SK-N-SH treated with all-trans-retinoic acid at 6 μM for 48 hours (cell line): Measurements from ENCODE around the gene ZSCAN5B.
"Not testable (repeated sequence)": the region's sequence is repeated elsewhere in the genome, so short reads cannot be mapped to it uniquely, and the experiment has no call there.

Experiments
- ARNTL ChIP-seq: fragments of 450-650 bp; formaldehyde crosslinking; IDR thresholded peaks from 2 replicates; pipeline ENCODE4 v1.5.0; 2020; ENCODE audit warnings: low read depth, mild to moderate bottlenecking, moderate library complexity, borderline replicate concordance
- ESRRG ChIP-seq: fragments of 250-450 bp; sonication (Bioruptor Pico); IDR thresholded peaks from 2 replicates; pipeline ENCODE4 v1.6.1; 2021; ENCODE audit warnings: mild to moderate bottlenecking
- GLIS3 ChIP-seq: fragments of 250-450 bp; sonication (Bioruptor Pico); IDR thresholded peaks from 2 replicates; pipeline ENCODE4 v1.5.0; 2020; ENCODE audit warnings: mild to moderate bottlenecking, moderate library complexity
- PPARA ChIP-seq: fragments of 250-450 bp; sonication (Bioruptor Pico); IDR thresholded peaks from 2 replicates; pipeline ENCODE4 v1.5.0; 2020; ENCODE audit warnings: mild to moderate bottlenecking, borderline replicate concordance
- RARB ChIP-seq: fragments of 250-450 bp; sonication (Bioruptor Pico); IDR thresholded peaks from 2 replicates; pipeline ENCODE4 v1.8.0; 2021; ENCODE audit warnings: mild to moderate bottlenecking, moderate library complexity
- SNAI2 ChIP-seq: fragments of 250-450 bp; sonication (Bioruptor Pico); IDR thresholded peaks from 2 replicates; pipeline ENCODE4 v1.5.0; 2020; ENCODE audit warnings: mild to moderate bottlenecking, moderate library complexity
- TSHZ2 ChIP-seq: fragments of 250-450 bp; sonication (Bioruptor Pico); IDR thresholded peaks from 2 replicates; pipeline ENCODE4 v1.5.0; 2020; ENCODE audit warnings: mild to moderate bottlenecking, moderate library complexity
- ZFP30 ChIP-seq: fragments of 450-650 bp; formaldehyde crosslinking; IDR thresholded peaks from 2 replicates; pipeline ENCODE4 v1.5.0; 2022; ENCODE audit warnings: mild to moderate bottlenecking, moderate library complexity
- ZNF565 ChIP-seq: fragments of 450-650 bp; formaldehyde crosslinking; conservative IDR thresholded peaks from 2 replicates; pipeline ENCODE4 v1.5.0; 2020; ENCODE audit warnings: low read depth, mild to moderate bottlenecking, moderate library complexity
- TF ChIP-seq, protein P1 (sequence below): fragments of 250-450 bp; sonication (Bioruptor Pico); IDR thresholded peaks from 2 replicates; pipeline ENCODE4 v1.5.1; 2021; ENCODE audit warnings: mild to moderate bottlenecking, moderate library complexity

GRCh38 chr19:56245764-56246163 is 48.2 kb upstream of the ZSCAN5B start:
- TF ChIP-seq, protein P1, sequence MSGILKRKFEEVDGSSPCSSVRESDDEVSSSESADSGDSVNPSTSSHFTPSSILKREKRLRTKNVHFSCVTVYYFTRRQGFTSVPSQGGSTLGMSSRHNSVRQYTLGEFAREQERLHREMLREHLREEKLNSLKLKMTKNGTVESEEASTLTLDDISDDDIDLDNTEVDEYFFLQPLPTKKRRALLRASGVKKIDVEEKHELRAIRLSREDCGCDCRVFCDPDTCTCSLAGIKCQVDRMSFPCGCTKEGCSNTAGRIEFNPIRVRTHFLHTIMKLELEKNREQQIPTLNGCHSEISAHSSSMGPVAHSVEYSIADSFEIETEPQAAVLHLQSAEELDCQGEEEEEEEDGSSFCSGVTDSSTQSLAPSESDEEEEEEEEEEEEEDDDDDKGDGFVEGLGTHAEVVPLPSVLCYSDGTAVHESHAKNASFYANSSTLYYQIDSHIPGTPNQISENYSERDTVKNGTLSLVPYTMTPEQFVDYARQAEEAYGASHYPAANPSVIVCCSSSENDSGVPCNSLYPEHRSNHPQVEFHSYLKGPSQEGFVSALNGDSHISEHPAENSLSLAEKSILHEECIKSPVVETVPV (CRISPR knock-in tag): not testable (repeated sequence)
- TF ChIP-seq GLIS3 (CRISPR knock-in tag); PPARA (CRISPR knock-in tag); TSHZ2 (CRISPR knock-in tag); SNAI2; RARB (CRISPR knock-in tag); ESRRG (CRISPR knock-in tag); ARNTL (CRISPR knock-in tag); ZFP30 (CRISPR knock-in tag); ZNF565 (CRISPR knock-in tag): not testable (repeated sequence)
